ENCODE results near the gene NCOA1. TPM values are rescaled to one million over a fixed set of nuclear protein-coding genes. Genes with fewer than 3 reads are reported as not detected.

NCOA1 gene
- total and polyA plus RNA-seq, 10 of the 15 experiments (the other 5 are each of a cell fraction or from before 2014, with no cell fraction given): 1.8 to 35.6 (median 6.1) TPM

DNA sequence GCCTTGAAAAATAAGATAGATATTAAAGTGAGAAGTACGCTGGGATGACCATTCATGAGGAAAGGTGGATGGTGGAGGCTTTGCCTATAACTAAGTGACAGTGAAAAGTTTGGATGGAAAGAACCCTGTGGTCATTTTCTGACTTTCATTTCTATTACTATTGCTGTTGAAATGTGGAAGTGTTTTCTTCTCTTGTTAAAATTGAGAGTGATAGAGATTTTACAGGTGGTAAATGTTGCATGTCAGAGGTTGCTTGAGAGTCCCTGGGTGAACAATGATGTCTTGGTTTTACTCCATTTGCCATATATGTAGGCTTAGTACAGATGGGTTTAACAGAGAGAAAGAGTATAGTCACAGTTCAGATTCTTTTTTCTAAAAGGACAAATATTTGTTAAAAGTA, 18.4 kb downstream of the NCOA1 start (continued):
- TF ChIP-seq, protein P1, sequence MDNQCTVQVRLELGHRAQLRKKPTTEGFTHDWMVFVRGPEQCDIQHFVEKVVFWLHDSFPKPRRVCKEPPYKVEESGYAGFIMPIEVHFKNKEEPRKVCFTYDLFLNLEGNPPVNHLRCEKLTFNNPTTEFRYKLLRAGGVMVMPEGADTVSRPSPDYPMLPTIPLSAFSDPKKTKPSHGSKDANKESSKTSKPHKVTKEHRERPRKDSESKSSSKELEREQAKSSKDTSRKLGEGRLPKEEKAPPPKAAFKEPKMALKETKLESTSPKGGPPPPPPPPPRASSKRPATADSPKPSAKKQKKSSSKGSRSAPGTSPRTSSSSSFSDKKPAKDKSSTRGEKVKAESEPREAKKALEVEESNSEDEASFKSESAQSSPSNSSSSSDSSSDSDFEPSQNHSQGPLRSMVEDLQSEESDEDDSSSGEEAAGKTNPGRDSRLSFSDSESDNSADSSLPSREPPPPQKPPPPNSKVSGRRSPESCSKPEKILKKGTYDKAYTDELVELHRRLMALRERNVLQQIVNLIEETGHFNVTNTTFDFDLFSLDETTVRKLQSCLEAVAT (IDR thresholded peaks at IDR 0.05): peak; percentile 22; the same call in 1 of the 2 replicates
- TF ChIP-seq RAD21 (IDR thresholded peaks at IDR 0.05; ENCODE audit: insufficient read depth, low read depth, low read length) (0 out of 2 replicates have a peak, but pooled peaks have one; percentile 7), FOXM1 (IDR thresholded peaks at IDR 0.05; ENCODE audit: low read depth, low read length) (peak; percentile 78), TCF3 (IDR thresholded peaks at IDR 0.05; ENCODE audit: borderline replicate concordance, insufficient read depth, low read depth, low read length) (peak; percentile 57; the same call in 1 of the 2 replicates), TARDBP (IDR thresholded peaks at IDR 0.05; ENCODE audit: borderline replicate concordance) (no peak), ZNF622 (IDR thresholded peaks at IDR 0.05) (no peak), TBL1XR1 (IDR thresholded peaks at IDR 0.05; ENCODE audit: low read depth, low read length) (0 out of 2 replicates have a peak, but pooled peaks have one; percentile 13), EP300 (IDR thresholded peaks at IDR 0.05; ENCODE audit: borderline replicate concordance in 1 of 2, control insufficient read depth in 1 of 2, low read depth in 2 of 2, low read length in 2 of 2) (peak; percentile 40 to 84; a peak in 3 of 4 replicates), MYC (IDR thresholded peaks at IDR 0.05; ENCODE audit: insufficient read depth, insufficient read length, insufficient replicate concordance, low read length, severe bottlenecking) (no peak), EZH2 (IDR thresholded peaks at IDR 0.05; ENCODE audit: borderline replicate concordance, control insufficient read depth, low read depth, low read length) (no peak), TCF12 (IDR thresholded peaks at IDR 0.05; ENCODE audit: low read depth, low read length) (peak; percentile 71; the same call in 1 of the 2 replicates), NR2F1 (conservative IDR thresholded peaks at IDR 0.05) (peak; percentile 44), MXI1 (IDR thresholded peaks at IDR 0.05; ENCODE audit: low read depth, low read length) (peak; percentile 58; the same call in 1 of the 2 replicates), TCF7 (IDR thresholded peaks at IDR 0.05; ENCODE audit: borderline replicate concordance) (no peak), WRNIP1 (IDR thresholded peaks at IDR 0.05; ENCODE audit: borderline replicate concordance, low read depth, low read length) (no peak), CBFB (IDR thresholded peaks at IDR 0.05; ENCODE audit: low read depth) (no peak), CBX3 (IDR thresholded peaks at IDR 0.05; ENCODE audit: borderline replicate concordance, low read depth) (no peak), RAD51 (IDR thresholded peaks at IDR 0.05) (no peak), SUPT20H (IDR thresholded peaks at IDR 0.05; ENCODE audit: borderline replicate concordance, control insufficient read depth, low read depth, low read length) (no peak), CHD4 (IDR thresholded peaks at IDR 0.05) (no peak), POLR2A (IDR thresholded peaks at IDR 0.05; ENCODE audit: low read depth, low read length) (no peak)
- TF ChIP-seq, protein P2, sequence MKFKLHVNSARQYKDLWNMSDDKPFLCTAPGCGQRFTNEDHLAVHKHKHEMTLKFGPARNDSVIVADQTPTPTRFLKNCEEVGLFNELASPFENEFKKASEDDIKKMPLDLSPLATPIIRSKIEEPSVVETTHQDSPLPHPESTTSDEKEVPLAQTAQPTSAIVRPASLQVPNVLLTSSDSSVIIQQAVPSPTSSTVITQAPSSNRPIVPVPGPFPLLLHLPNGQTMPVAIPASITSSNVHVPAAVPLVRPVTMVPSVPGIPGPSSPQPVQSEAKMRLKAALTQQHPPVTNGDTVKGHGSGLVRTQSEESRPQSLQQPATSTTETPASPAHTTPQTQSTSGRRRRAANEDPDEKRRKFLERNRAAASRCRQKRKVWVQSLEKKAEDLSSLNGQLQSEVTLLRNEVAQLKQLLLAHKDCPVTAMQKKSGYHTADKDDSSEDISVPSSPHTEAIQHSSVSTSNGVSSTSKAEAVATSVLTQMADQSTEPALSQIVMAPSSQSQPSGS (IDR thresholded peaks at IDR 0.05; ENCODE audit: low read length): peak; percentile 83
- TF ChIP-seq, protein P3, sequence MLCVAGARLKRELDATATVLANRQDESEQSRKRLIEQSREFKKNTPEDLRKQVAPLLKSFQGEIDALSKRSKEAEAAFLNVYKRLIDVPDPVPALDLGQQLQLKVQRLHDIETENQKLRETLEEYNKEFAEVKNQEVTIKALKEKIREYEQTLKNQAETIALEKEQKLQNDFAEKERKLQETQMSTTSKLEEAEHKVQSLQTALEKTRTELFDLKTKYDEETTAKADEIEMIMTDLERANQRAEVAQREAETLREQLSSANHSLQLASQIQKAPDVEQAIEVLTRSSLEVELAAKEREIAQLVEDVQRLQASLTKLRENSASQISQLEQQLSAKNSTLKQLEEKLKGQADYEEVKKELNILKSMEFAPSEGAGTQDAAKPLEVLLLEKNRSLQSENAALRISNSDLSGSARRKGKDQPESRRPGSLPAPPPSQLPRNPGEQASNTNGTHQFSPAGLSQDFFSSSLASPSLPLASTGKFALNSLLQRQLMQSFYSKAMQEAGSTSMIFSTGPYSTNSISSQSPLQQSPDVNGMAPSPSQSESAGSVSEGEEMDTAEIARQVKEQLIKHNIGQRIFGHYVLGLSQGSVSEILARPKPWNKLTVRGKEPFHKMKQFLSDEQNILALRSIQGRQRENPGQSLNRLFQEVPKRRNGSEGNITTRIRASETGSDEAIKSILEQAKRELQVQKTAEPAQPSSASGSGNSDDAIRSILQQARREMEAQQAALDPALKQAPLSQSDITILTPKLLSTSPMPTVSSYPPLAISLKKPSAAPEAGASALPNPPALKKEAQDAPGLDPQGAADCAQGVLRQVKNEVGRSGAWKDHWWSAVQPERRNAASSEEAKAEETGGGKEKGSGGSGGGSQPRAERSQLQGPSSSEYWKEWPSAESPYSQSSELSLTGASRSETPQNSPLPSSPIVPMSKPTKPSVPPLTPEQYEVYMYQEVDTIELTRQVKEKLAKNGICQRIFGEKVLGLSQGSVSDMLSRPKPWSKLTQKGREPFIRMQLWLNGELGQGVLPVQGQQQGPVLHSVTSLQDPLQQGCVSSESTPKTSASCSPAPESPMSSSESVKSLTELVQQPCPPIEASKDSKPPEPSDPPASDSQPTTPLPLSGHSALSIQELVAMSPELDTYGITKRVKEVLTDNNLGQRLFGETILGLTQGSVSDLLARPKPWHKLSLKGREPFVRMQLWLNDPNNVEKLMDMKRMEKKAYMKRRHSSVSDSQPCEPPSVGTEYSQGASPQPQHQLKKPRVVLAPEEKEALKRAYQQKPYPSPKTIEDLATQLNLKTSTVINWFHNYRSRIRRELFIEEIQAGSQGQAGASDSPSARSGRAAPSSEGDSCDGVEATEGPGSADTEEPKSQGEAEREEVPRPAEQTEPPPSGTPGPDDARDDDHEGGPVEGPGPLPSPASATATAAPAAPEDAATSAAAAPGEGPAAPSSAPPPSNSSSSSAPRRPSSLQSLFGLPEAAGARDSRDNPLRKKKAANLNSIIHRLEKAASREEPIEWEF (IDR thresholded peaks at IDR 0.05; ENCODE audit: insufficient replicate concordance, low read depth, low read length): peak; percentile 40
- TF ChIP-seq, protein P4, sequence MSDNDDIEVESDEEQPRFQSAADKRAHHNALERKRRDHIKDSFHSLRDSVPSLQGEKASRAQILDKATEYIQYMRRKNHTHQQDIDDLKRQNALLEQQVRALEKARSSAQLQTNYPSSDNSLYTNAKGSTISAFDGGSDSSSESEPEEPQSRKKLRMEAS (IDR thresholded peaks at IDR 0.05; ENCODE audit: low read depth, low read length): no peak

Measured in GM12878 (cell line).